ENCODE data around the gene DSN1. TPM values are rescaled to one million over a fixed set of nuclear protein-coding genes. Genes with fewer than 3 reads are reported as not detected.

DSN1 gene
- total RNA-seq, 1 donor from 2014 or later = 14.0 TPM

- H3K27ac Mint-ChIP-seq = no peak overlapping the region
- ATAC-seq (ENCODE audit: low read depth) (no peak), DNase-seq (no peak)
- H3K4me3 Mint-ChIP-seq = no peak overlapping the region
- H3K36me3 Mint-ChIP-seq (ENCODE audit: low read depth) = no peaks in the 10 kb centered on the region
- intact Hi-C loops (cut with micrococcal nuclease) = no loop called here
- ChIA-PET POLR2A (no interaction called here), CTCF (interaction anchor here (0.8 kb wide), 1 partner anchor 11 kb away, joined by 3 read pairs; no protein-coding TSS in a partner anchor)
- H3K27me3 Mint-ChIP-seq = no peaks in the 10 kb centered on the region
- H3K9me3 Mint-ChIP-seq = no peaks in the 10 kb centered on the region
- TF ChIP-seq CTCF (IDR thresholded peaks at IDR 0.05) = no peak
- H3K4me1 Mint-ChIP-seq = peaks cover 4% of the 10 kb centered on the region
Observed at GRCh38 chr20:36732456-36732855, 41.1 kb downstream of the DSN1 start.

DNA sequence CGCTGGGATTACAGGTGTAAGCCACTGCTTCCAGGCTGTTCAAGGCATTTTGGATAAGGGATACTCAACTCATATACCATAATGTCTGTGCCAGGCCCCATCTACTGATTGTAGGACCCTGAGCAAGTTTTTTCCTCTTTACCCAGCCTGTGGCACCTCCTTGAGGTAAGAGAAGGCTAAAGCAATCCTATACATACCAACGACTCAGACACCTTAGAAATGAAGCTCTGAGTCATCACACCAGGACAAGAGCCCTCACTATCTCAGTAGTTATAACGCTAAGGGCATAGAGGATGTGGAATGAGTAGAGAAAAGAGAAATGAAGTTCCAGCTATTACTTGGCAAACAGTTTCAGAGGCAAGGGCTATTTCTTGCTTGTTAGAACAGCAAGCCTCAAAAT is 44.6 kb downstream of the DSN1 start:
- Mint-ChIP-seq H3K27me3 (no peaks in the 10 kb centered on the region), H3K36me3 (ENCODE audit: low read depth) (no peaks in the 10 kb centered on the region), H3K9me3 (no peaks in the 10 kb centered on the region), H3K27ac (no peak overlapping the region), H3K4me1 (peaks cover 4% of the 10 kb centered on the region), H3K4me3 (no peak overlapping the region)
- CTCF ChIA-PET = interaction anchor here (1.1 kb wide), 1 partner anchor 80 kb away, joined by 3 read pairs; no protein-coding TSS in a partner anchor
- DNase-seq = no peak
- POLR2A ChIA-PET = no interaction called here
- TF ChIP-seq CTCF (IDR thresholded peaks at IDR 0.05) = no peak
- ATAC-seq (ENCODE audit: low read depth) = no peak
- intact Hi-C loops (cut with micrococcal nuclease) = no loop called here

DNA sequence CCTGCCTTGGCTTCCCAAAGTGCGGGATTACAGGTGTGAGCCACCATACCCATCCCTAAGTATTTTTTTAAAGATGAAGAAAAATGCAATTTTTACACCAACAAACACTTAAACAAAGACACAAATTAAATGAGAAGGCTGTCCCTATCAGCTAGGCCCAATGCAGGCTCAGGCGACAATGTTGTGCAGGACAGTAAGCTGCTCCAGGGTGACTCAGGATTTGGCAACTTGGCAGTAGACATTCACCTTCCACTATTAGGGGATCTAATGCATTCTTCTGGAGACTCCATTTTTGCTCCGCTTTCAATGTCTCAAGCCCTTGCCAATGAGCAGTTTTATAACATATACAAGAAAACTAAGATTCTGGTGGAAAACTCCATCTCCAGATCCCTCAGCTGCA is 47.4 kb downstream of the DSN1 start:
- ChIA-PET POLR2A (no interaction called here), CTCF (no interaction called here)
- H3K4me1 Mint-ChIP-seq = no peaks in the 10 kb centered on the region
- H3K27me3 Mint-ChIP-seq = no peaks in the 10 kb centered on the region
- ATAC-seq (ENCODE audit: low read depth) = no peak
- no peak for DNase-seq
- no peak overlapping the region for H3K27ac Mint-ChIP-seq
- peaks cover 8% of the 10 kb centered on the region for H3K36me3 Mint-ChIP-seq (ENCODE audit: low read depth)
- H3K4me3 Mint-ChIP-seq = no peak overlapping the region
- intact Hi-C loops (cut with micrococcal nuclease) = no loop called here
- no peak for TF ChIP-seq CTCF (IDR thresholded peaks at IDR 0.05)
- no peaks in the 10 kb centered on the region for H3K9me3 Mint-ChIP-seq

DNA sequence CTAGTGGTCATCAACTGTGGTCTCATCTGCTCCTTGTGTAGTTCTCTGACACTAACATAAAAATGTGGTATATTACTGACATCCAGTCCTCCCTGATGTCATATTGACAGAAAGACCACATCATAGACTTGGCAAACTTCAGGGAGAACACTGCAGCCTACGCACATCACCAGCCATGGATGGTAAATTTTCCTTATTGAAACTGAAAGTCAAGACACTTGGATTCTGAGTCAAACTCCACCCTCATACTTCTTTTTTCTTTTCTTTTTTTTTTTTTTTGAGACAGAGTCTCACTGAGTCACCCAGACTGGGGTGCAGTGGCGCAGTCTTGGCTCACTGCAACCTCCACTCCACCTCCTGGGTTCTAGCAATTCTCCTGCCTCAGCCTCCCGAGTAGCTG is 53.1 kb downstream of the DSN1 start:
- no peak for DNase-seq

DNA sequence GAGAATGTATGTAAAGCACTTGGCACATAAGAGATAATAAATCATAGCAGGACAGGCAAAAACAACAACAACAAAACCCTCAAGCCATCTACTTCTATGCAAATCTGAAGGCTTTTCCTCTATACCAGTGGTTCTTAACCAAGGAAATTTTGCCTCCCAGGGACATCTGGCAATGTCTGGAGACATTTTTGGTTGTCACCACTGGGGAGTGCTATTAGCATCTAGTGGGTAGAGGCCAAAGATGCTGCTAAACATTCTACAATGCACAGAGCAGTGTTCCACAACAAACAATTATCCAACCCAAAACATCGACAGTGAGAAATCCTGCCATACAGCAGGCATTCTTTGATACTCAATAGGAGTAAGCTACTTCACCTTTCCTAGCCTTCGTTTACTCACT is 55.9 kb downstream of the DSN1 start:
- DNase-seq = no peak
- Mint-ChIP-seq H3K9me3 (no peaks in the 10 kb centered on the region), H3K27me3 (no peaks in the 10 kb centered on the region), H3K4me3 (no peak overlapping the region), H3K4me1 (no peaks in the 10 kb centered on the region), H3K36me3 (ENCODE audit: low read depth) (peaks cover 23% of the 10 kb centered on the region), H3K27ac (no peak overlapping the region)
- TF ChIP-seq CTCF (IDR thresholded peaks at IDR 0.05) = no peak
- ChIA-PET POLR2A (interaction anchor here (0.6 kb wide), 1 partner anchor 82 kb away, joined by 5 read pairs; no protein-coding TSS in a partner anchor), CTCF (no interaction called here)
- no peak for ATAC-seq (ENCODE audit: low read depth)
- intact Hi-C loops (cut with micrococcal nuclease) = loop anchor here (2.0 kb wide), 1 partner anchor 169 kb away; no protein-coding TSS in a partner anchor

More for the DNA sequence above, 53.1 kb downstream of the DSN1 start:
- CTCF ChIA-PET = interaction anchor here (1.1 kb wide), 1 partner anchor 34 kb away, joined by 3 read pairs; no protein-coding TSS in a partner anchor
- TF ChIP-seq CTCF (IDR thresholded peaks at IDR 0.05) = no peak
- intact Hi-C loops (cut with micrococcal nuclease) = no loop called here
- no peaks in the 10 kb centered on the region for H3K4me1 Mint-ChIP-seq
- H3K27ac Mint-ChIP-seq = no peak overlapping the region
- POLR2A ChIA-PET = no interaction called here
- ATAC-seq (ENCODE audit: low read depth) = no peak
- H3K4me3 Mint-ChIP-seq = no peak overlapping the region
- no peaks in the 10 kb centered on the region for H3K27me3 Mint-ChIP-seq
- H3K9me3 Mint-ChIP-seq = no peaks in the 10 kb centered on the region
- peaks cover 17% of the 10 kb centered on the region for H3K36me3 Mint-ChIP-seq (ENCODE audit: low read depth)

Measured in activated B cell treated with CpG ODN at 0.5 μM for 24 hours (primary cell).